WTC11 (cell line): ENCODE measurements around the gene OR4K1. TPM values are rescaled to one million over a fixed set of nuclear protein-coding genes. Genes with fewer than 3 reads are reported as not detected.

Experiments used
- ATAC-seq: fragments of 200-7000 bp; cut with Tn5 transposase; 2 replicates; pipeline ENCODE4 v1.10.0; 2021; ENCODE audit warnings: mild to moderate bottlenecking, moderate library complexity
- CTCF ChIA-PET: fragments of 300-600 bp; sonication (Branson Sonifier 250); formaldehyde crosslinking; loops from one replicate; lab custom pipeline; 2021; ENCODE audit warnings: antibody characterized with exemption; lab: Charles Lee
- POLR2A ChIA-PET: fragments of 350-600 bp; sonication (Branson Sonifier 250); formaldehyde crosslinking; loops from one replicate; lab custom pipeline; 2021; ENCODE audit warnings: antibody characterized with exemption; lab: Charles Lee
- DNase-seq: peaks from one replicate; pipeline ENCODE4 v3.0.0; 2021; ENCODE audit warnings: low spot score
- H3K27ac Mint-ChIP-seq: 2 replicates; pipeline ENCODE4 v1.8.0; 2021; ENCODE audit warnings: mixed read lengths
- H3K27me3 Mint-ChIP-seq: 2 replicates; pipeline ENCODE4 v1.8.0; 2021; ENCODE audit warnings: low read depth, mild to moderate bottlenecking, moderate library complexity, mixed read lengths
- H3K36me3 Mint-ChIP-seq: 2 replicates; pipeline ENCODE4 v1.8.0; 2021; ENCODE audit warnings: mixed read lengths
- H3K4me1 Mint-ChIP-seq: 2 replicates; pipeline ENCODE4 v1.8.0; 2022; ENCODE audit warnings: mixed read lengths
- H3K4me3 Mint-ChIP-seq: 2 replicates; pipeline ENCODE4 v1.8.0; 2021; ENCODE audit warnings: mild to moderate bottlenecking, moderate library complexity, mixed read lengths
- H3K9me3 Mint-ChIP-seq: 2 replicates; pipeline ENCODE4 v1.8.0; 2021; ENCODE audit warnings: mixed read lengths
- CREB1 ChIP-seq: sonication (generic); formaldehyde crosslinking; IDR thresholded peaks from 2 replicates; pipeline ENCODE4 v1.8.0; 2023; ENCODE audit warnings: mild to moderate bottlenecking, missing genetic modification reagents
- ELF4 ChIP-seq: sonication (generic); formaldehyde crosslinking; IDR thresholded peaks from 2 replicates; pipeline ENCODE4 v1.8.1; 2022; ENCODE audit warnings: low read depth, mild to moderate bottlenecking, moderate library complexity, missing genetic modification reagents
- FOXK1 ChIP-seq: sonication (generic); formaldehyde crosslinking; IDR thresholded peaks from 2 replicates; pipeline ENCODE4 v1.8.0; 2022; ENCODE audit warnings: mild to moderate bottlenecking, moderate library complexity, missing genetic modification reagents
- FOXP1 ChIP-seq: sonication (generic); formaldehyde crosslinking; IDR thresholded peaks from 2 replicates; pipeline ENCODE4 v1.8.0; 2022; ENCODE audit warnings: missing genetic modification reagents, mild to moderate bottlenecking, moderate library complexity, borderline replicate concordance
- GTF2I ChIP-seq: fragments of 250-450 bp; sonication (Bioruptor Pico); conservative IDR thresholded peaks from 2 replicates; pipeline ENCODE4 v1.4.0; 2021; ENCODE audit warnings: mild to moderate bottlenecking
- JAZF1 ChIP-seq: fragments of 250-450 bp; sonication (Bioruptor Pico); IDR thresholded peaks from 2 replicates; pipeline ENCODE4 v1.9.0; 2021; ENCODE audit warnings: moderate library complexity, mild to moderate bottlenecking, inconsistent platforms
- KAT7 ChIP-seq: sonication (generic); formaldehyde crosslinking; IDR thresholded peaks from 2 replicates; pipeline ENCODE4 v1.8.1; 2023; ENCODE audit warnings: missing genetic modification reagents, mild to moderate bottlenecking, borderline replicate concordance
- MXD4 ChIP-seq: fragments of 250-450 bp; sonication (Bioruptor Pico); IDR thresholded peaks from 2 replicates; pipeline ENCODE4 v1.8.0; 2021; ENCODE audit warnings: mild to moderate bottlenecking, moderate library complexity, borderline replicate concordance
- NFATC4 ChIP-seq: fragments of 250-450 bp; sonication (Bioruptor Pico); IDR thresholded peaks from 2 replicates; pipeline ENCODE4 v1.9.0; 2021; ENCODE audit warnings: mild to moderate bottlenecking
- NR1H2 ChIP-seq: sonication (generic); formaldehyde crosslinking; IDR thresholded peaks from 2 replicates; pipeline ENCODE4 v1.9.0; 2021; ENCODE audit warnings: mild to moderate bottlenecking, moderate library complexity, missing genetic modification reagents
- RELA ChIP-seq: sonication (generic); formaldehyde crosslinking; IDR thresholded peaks from 2 replicates; pipeline ENCODE4 v1.8.1; 2022; ENCODE audit warnings: missing genetic modification reagents, mild to moderate bottlenecking, borderline replicate concordance
- RORB ChIP-seq: fragments of 250-450 bp; sonication (Bioruptor Pico); IDR thresholded peaks from 2 replicates; pipeline ENCODE4 v1.9.0; 2021; ENCODE audit warnings: mild to moderate bottlenecking
- ZNF219 ChIP-seq: sonication (generic); formaldehyde crosslinking; IDR thresholded peaks from 2 replicates; pipeline ENCODE4 v1.8.0; 2023; ENCODE audit warnings: missing genetic modification reagents, mild to moderate bottlenecking, borderline replicate concordance
- ZNF416 ChIP-seq: fragments of 250-450 bp; sonication (Bioruptor Pico); IDR thresholded peaks from 2 replicates; pipeline ENCODE4 v1.9.0; 2021; ENCODE audit warnings: mild to moderate bottlenecking, inconsistent platforms
- ZNF671 ChIP-seq: fragments of 250-450 bp; sonication (Bioruptor Pico); IDR thresholded peaks from 2 replicates; pipeline ENCODE4 v1.8.0; 2021; ENCODE audit warnings: mild to moderate bottlenecking
- total RNA-seq: library from RNA; stranded (reverse); gene quantifications from 3 replicates; pipeline ENCODE4 v1.2.3, GENCODE V29; 2021
- TF ChIP-seq, protein P1 (sequence below): fragments of 250-450 bp; sonication (Bioruptor Pico); conservative IDR thresholded peaks from 2 replicates; pipeline ENCODE4 v1.9.0; 2021; ENCODE audit warnings: mild to moderate bottlenecking
- TF ChIP-seq, protein P2 (sequence below): sonication (generic); formaldehyde crosslinking; IDR thresholded peaks from 2 replicates; pipeline ENCODE4 v1.8.0; 2023; ENCODE audit warnings: mild to moderate bottlenecking, missing genetic modification reagents
- TF ChIP-seq, protein P3 (sequence below): sonication (generic); formaldehyde crosslinking; IDR thresholded peaks from 2 replicates; pipeline ENCODE4 v1.8.0; 2022; ENCODE audit warnings: mild to moderate bottlenecking, missing genetic modification reagents
- TF ChIP-seq, protein P4 (sequence below): sonication (generic); formaldehyde crosslinking; IDR thresholded peaks from 2 replicates; pipeline ENCODE4 v1.8.0; 2022; ENCODE audit warnings: mild to moderate bottlenecking, missing genetic modification reagents
- TF ChIP-seq, protein P5 (sequence below): fragments of 250-450 bp; sonication (Bioruptor Pico); IDR thresholded peaks from 2 replicates; pipeline ENCODE4 v2.1.2; 2022; ENCODE audit warnings: mild to moderate bottlenecking, moderate library complexity
- TF ChIP-seq, protein P6 (sequence below): sonication (generic); formaldehyde crosslinking; IDR thresholded peaks from 2 replicates; pipeline ENCODE4 v1.8.1; 2022; ENCODE audit warnings: low read depth, missing genetic modification reagents, borderline replicate concordance
- TF ChIP-seq, protein P7 (sequence below): fragments of 250-450 bp; sonication (Bioruptor Pico); IDR thresholded peaks from 2 replicates; pipeline ENCODE4 v1.8.0; 2021; ENCODE audit warnings: mild to moderate bottlenecking
- TF ChIP-seq, protein P8 (sequence below): sonication (generic); formaldehyde crosslinking; IDR thresholded peaks from 2 replicates; pipeline ENCODE4 v1.8.1; 2023; ENCODE audit warnings: mild to moderate bottlenecking, missing genetic modification reagents

The OR4K1 gene
- total RNA-seq, 1 experiment from 2014 or later, result not detected

DNA sequence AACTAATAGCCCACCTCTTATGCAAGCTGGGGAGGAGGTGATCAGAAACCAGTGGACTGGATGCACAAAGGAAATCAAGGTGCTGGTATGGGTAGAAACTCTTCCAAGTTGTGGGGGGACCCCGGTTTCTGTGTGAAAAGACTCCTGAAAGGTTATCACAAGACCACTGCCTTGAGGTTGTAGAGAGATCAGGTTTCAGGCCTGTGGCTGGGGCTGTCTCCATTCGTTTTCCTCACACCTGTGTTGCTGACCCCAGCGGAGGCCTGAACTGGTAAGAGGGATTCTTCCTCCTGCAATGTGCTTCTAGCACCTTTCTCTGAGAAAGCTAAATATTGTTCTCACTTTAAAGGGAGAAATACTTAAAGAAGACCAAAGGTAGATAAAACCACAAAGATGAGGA, 19.6 kb upstream of the OR4K1 start (continued):
- TF ChIP-seq ELF4 (no peak), ZNF416 (CRISPR knock-in tag) (no peak), NR1H2 (CRISPR knock-in tag) (no peak)
- TF ChIP-seq, protein P1, sequence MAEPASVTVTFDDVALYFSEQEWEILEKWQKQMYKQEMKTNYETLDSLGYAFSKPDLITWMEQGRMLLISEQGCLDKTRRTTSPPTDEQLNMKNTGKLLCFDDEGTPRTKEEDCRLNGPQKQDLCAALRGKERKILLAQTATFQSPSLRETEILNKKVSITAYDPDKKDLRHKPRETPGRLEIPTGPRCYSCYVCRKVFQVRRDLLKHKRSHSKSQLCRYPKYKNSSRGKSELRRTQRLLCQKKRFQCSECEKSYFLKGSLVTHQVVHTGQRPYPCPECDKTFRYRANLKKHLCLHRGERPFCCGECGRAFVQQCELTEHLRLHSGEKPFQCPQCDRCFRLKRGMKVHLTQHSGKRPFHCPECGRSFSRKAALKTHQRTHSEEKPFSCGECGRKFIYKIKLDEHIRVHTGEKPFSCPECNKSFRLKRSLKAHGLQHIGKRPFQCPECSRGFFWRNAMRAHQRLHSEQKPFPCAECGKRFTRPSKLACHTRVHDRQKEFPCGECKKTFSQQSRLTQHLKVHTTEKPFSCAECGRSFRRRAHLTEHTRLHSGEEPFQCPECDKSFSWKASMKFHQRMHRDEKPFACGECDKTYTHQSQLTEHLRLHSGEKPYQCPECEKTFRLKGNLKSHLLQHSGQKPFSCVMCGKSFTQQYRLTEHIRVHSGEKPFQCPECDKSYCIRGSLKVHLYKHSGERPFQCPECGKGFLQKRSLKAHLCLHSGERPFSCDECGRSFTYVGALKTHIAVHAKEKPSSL, result no peak
- TF ChIP-seq, protein P2, sequence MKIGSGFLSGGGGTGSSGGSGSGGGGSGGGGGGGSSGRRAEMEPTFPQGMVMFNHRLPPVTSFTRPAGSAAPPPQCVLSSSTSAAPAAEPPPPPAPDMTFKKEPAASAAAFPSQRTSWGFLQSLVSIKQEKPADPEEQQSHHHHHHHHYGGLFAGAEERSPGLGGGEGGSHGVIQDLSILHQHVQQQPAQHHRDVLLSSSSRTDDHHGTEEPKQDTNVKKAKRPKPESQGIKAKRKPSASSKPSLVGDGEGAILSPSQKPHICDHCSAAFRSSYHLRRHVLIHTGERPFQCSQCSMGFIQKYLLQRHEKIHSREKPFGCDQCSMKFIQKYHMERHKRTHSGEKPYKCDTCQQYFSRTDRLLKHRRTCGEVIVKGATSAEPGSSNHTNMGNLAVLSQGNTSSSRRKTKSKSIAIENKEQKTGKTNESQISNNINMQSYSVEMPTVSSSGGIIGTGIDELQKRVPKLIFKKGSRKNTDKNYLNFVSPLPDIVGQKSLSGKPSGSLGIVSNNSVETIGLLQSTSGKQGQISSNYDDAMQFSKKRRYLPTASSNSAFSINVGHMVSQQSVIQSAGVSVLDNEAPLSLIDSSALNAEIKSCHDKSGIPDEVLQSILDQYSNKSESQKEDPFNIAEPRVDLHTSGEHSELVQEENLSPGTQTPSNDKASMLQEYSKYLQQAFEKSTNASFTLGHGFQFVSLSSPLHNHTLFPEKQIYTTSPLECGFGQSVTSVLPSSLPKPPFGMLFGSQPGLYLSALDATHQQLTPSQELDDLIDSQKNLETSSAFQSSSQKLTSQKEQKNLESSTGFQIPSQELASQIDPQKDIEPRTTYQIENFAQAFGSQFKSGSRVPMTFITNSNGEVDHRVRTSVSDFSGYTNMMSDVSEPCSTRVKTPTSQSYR (CRISPR knock-in tag), result no peak

DNA sequence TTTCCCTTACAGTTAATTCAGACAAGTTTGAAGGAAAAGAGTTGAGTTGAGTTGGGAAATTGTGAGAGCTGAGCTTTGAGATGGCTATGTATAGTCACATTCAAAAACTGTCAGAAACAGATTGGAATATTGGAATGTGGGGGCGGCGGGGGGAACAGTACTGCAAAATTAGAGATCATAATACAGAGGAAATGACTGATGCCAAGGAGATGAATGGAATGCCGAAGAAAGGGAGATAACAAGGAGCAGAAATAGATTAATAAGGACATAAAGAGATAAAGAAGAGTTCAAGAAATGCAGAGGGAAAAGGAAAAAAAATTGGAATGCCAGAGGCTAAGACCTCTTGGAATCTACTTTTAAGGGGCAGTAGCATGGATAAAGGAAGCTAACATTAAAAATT, 13.5 kb upstream of the OR4K1 start:
- TF ChIP-seq, protein P3, sequence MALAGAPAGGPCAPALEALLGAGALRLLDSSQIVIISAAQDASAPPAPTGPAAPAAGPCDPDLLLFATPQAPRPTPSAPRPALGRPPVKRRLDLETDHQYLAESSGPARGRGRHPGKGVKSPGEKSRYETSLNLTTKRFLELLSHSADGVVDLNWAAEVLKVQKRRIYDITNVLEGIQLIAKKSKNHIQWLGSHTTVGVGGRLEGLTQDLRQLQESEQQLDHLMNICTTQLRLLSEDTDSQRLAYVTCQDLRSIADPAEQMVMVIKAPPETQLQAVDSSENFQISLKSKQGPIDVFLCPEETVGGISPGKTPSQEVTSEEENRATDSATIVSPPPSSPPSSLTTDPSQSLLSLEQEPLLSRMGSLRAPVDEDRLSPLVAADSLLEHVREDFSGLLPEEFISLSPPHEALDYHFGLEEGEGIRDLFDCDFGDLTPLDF (CRISPR knock-in tag), result no peak
- TF ChIP-seq NFATC4 (CRISPR knock-in tag), result no peak
- TF ChIP-seq, protein P4, sequence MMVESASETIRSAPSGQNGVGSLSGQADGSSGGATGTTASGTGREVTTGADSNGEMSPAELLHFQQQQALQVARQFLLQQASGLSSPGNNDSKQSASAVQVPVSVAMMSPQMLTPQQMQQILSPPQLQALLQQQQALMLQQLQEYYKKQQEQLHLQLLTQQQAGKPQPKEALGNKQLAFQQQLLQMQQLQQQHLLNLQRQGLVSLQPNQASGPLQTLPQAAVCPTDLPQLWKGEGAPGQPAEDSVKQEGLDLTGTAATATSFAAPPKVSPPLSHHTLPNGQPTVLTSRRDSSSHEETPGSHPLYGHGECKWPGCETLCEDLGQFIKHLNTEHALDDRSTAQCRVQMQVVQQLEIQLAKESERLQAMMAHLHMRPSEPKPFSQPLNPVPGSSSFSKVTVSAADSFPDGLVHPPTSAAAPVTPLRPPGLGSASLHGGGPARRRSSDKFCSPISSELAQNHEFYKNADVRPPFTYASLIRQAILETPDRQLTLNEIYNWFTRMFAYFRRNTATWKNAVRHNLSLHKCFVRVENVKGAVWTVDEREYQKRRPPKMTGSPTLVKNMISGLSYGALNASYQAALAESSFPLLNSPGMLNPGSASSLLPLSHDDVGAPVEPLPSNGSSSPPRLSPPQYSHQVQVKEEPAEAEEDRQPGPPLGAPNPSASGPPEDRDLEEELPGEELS (CRISPR knock-in tag), result no peak
- TF ChIP-seq, protein P5, sequence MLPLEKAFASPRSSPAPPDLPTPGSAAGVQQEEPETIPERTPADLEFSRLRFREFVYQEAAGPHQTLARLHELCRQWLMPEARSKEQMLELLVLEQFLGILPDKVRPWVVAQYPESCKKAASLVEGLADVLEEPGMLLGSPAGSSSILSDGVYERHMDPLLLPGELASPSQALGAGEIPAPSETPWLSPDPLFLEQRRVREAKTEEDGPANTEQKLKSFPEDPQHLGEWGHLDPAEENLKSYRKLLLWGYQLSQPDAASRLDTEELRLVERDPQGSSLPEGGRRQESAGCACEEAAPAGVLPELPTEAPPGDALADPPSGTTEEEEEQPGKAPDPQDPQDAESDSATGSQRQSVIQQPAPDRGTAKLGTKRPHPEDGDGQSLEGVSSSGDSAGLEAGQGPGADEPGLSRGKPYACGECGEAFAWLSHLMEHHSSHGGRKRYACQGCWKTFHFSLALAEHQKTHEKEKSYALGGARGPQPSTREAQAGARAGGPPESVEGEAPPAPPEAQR (CRISPR knock-in tag), result no peak
- no peak for TF ChIP-seq RELA
- no peak for TF ChIP-seq ZNF219 (CRISPR knock-in tag)
- TF ChIP-seq, protein P6, sequence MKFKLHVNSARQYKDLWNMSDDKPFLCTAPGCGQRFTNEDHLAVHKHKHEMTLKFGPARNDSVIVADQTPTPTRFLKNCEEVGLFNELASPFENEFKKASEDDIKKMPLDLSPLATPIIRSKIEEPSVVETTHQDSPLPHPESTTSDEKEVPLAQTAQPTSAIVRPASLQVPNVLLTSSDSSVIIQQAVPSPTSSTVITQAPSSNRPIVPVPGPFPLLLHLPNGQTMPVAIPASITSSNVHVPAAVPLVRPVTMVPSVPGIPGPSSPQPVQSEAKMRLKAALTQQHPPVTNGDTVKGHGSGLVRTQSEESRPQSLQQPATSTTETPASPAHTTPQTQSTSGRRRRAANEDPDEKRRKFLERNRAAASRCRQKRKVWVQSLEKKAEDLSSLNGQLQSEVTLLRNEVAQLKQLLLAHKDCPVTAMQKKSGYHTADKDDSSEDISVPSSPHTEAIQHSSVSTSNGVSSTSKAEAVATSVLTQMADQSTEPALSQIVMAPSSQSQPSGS, result no peak
- no peak for TF ChIP-seq JAZF1 (CRISPR knock-in tag)
- TF ChIP-seq FOXP1 (CRISPR knock-in tag), result no peak
- TF ChIP-seq ZNF671 (CRISPR knock-in tag), result no peak
- TF ChIP-seq KAT7, result no peak
- TF ChIP-seq GTF2I (CRISPR knock-in tag), result no peak
- TF ChIP-seq RORB (CRISPR knock-in tag), result no peak
- TF ChIP-seq, protein P7, sequence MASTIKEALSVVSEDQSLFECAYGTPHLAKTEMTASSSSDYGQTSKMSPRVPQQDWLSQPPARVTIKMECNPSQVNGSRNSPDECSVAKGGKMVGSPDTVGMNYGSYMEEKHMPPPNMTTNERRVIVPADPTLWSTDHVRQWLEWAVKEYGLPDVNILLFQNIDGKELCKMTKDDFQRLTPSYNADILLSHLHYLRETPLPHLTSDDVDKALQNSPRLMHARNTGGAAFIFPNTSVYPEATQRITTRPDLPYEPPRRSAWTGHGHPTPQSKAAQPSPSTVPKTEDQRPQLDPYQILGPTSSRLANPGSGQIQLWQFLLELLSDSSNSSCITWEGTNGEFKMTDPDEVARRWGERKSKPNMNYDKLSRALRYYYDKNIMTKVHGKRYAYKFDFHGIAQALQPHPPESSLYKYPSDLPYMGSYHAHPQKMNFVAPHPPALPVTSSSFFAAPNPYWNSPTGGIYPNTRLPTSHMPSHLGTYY, result no peak
- TF ChIP-seq CREB1 (CRISPR knock-in tag), result no peak
- TF ChIP-seq FOXK1 (CRISPR knock-in tag), result no peak
- TF ChIP-seq, protein P8, sequence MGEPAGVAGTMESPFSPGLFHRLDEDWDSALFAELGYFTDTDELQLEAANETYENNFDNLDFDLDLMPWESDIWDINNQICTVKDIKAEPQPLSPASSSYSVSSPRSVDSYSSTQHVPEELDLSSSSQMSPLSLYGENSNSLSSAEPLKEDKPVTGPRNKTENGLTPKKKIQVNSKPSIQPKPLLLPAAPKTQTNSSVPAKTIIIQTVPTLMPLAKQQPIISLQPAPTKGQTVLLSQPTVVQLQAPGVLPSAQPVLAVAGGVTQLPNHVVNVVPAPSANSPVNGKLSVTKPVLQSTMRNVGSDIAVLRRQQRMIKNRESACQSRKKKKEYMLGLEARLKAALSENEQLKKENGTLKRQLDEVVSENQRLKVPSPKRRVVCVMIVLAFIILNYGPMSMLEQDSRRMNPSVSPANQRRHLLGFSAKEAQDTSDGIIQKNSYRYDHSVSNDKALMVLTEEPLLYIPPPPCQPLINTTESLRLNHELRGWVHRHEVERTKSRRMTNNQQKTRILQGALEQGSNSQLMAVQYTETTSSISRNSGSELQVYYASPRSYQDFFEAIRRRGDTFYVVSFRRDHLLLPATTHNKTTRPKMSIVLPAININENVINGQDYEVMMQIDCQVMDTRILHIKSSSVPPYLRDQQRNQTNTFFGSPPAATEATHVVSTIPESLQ (CRISPR knock-in tag), result no peak
- TF ChIP-seq MXD4, result no peak
- ATAC-seq, result no peak
- Mint-ChIP-seq H3K27ac (no peak overlapping the region), H3K27me3 (peaks cover 9% of the 10 kb centered on the region), H3K4me1 (no peaks in the 10 kb centered on the region), H3K4me3 (no peak overlapping the region), H3K36me3 (peaks cover 27% of the 10 kb centered on the region), H3K9me3 (peaks cover 20% of the 10 kb centered on the region)
- ChIA-PET CTCF (no interaction called here), POLR2A (no interaction called here)
- no peak for DNase-seq
